B cell (primary cell): Measurements from ENCODE around the gene DDX10. TPM values are rescaled to one million over a fixed set of nuclear protein-coding genes. Genes with fewer than 3 reads are reported as not detected.
"Not testable (repeated sequence)": the region's sequence is repeated elsewhere in the genome, so short reads cannot be mapped to it uniquely, and the experiment has no call there.

ENCODE experiments used
- ATAC-seq: fragments of 200-7000 bp; cut with Tn5 transposase; one replicate; pipeline ENCODE4 v1.10.0; 2021; ENCODE audit warnings: low read depth, mild to moderate bottlenecking, moderate number of reproducible peaks, moderate library complexity
- CTCF ChIA-PET: fragments of 350-600 bp; sonication (Branson Sonifier 250); formaldehyde crosslinking; loops from one replicate; lab custom pipeline; 2021; ENCODE audit warnings: antibody characterized with exemption, inconsistent platforms; lab: Charles Lee
- POLR2A ChIA-PET: fragments of 350-600 bp; sonication (Branson Sonifier 250); formaldehyde crosslinking; loops from one replicate; lab custom pipeline; 2021; ENCODE audit warnings: antibody characterized with exemption; lab: Charles Lee
- DNase-seq: peaks from one replicate; pipeline ENCODE4 v3.0.0; 2013
- H2AFZ ChIP-seq: 2 replicates; pipeline ENCODE4 v1.6.1; 2012; ENCODE audit warnings: mild to moderate bottlenecking, low read depth, low read length; ENCODE audit not compliant: insufficient read depth, poor library complexity, severe bottlenecking
- H3K27ac ChIP-seq, 2 donors: 1 replicate in 1 of 2; 2 replicates in 1 of 2; pipeline ENCODE4 v1.5.1; 2012 to 2013; ENCODE audit warnings: low read length in 2 of 2, mild to moderate bottlenecking in 2 of 2, moderate library complexity in 1 of 2
- H3K27me3 ChIP-seq, 4 experiments: fragments of 200-600 bp in 1 of 4; sonication (generic) in 1 of 4; replicated peaks in 1 of 4; 1 replicate in 2 of 4; 2 replicates in 2 of 4; pipeline versions ENCODE4 v1.6.1 to v1.7.0; 2013 to 2016; ENCODE audit warnings: low read length in 3 of 4, mild to moderate bottlenecking in 2 of 4, mixed read lengths in 1 of 4, moderate library complexity in 1 of 4; ENCODE audit not compliant: insufficient read depth in 4 of 4, control insufficient read depth in 3 of 4; ENCODE audit errors: control extremely low read depth in 1 of 4
- H3K36me3 ChIP-seq, 2 experiments: replicated peaks in 1 of 2; 1 replicate in 1 of 2; 2 replicates in 1 of 2; pipeline versions ENCODE4 v1.6.1 to v1.7.1; 2013; ENCODE audit warnings: low read length in 1 of 2; ENCODE audit not compliant: insufficient read depth in 2 of 2, control insufficient read depth in 1 of 2; ENCODE audit errors: control extremely low read depth in 1 of 2, extremely low read depth in 1 of 2
- H3K4me1 ChIP-seq, 2 donors: fragments of 200-600 bp in 1 of 2; sonication (generic) in 1 of 2; 1 replicate in 1 of 2; 2 replicates in 1 of 2; pipeline versions ENCODE4 v1.5.1 to v1.6.1; 2013 to 2017; ENCODE audit warnings: low read length in 2 of 2; ENCODE audit not compliant: control insufficient read depth in 2 of 2, insufficient read depth in 2 of 2
- H3K4me2 ChIP-seq: replicated peaks from 2 replicates; pipeline ENCODE3; 2012; ENCODE audit warnings: mild to moderate bottlenecking, low read depth, low read length; ENCODE audit not compliant: poor library complexity, severe bottlenecking
- H3K4me3 ChIP-seq, 5 experiments: fragments of 200-600 bp in 1 of 5; sonication (generic) in 1 of 5; 1 replicate in 3 of 5; 2 replicates in 2 of 5; pipeline versions ENCODE4 v1.5.1 to v1.7.0; 2011 to 2016; ENCODE audit warnings: low read length in 4 of 5, mild to moderate bottlenecking in 4 of 5, low read depth in 2 of 5, control low read depth in 1 of 5, moderate library complexity in 1 of 5; ENCODE audit not compliant: insufficient read depth in 1 of 5; ENCODE audit errors: control extremely low read depth in 1 of 5, extremely low read depth in 1 of 5
- H3K79me2 ChIP-seq: fragments of 200-600 bp; sonication (generic); one replicate; pipeline ENCODE4 v1.6.0; 2016; ENCODE audit warnings: low read length; ENCODE audit not compliant: control insufficient read depth, insufficient read depth
- H3K9ac ChIP-seq: fragments of 200-600 bp; sonication (generic); 2 replicates; pipeline ENCODE4 v1.6.1; 2017; ENCODE audit warnings: mild to moderate bottlenecking, low read length, moderate library complexity
- H3K9me3 ChIP-seq, 3 donors: one replicate each; pipeline versions ENCODE4 v1.6.1 to v1.7.1; 2013; ENCODE audit warnings: low read length in 2 of 3; ENCODE audit not compliant: control insufficient read depth in 2 of 3, insufficient read depth in 1 of 3; ENCODE audit errors: control extremely low read depth in 1 of 3
- H4K20me1 ChIP-seq: 2 replicates; pipeline ENCODE4 v1.6.0; 2012; ENCODE audit warnings: mild to moderate bottlenecking, low read length; ENCODE audit not compliant: insufficient read depth, control insufficient read depth, poor library complexity, severe bottlenecking
- H3K27ac Mint-ChIP-seq: one replicate; pipeline ENCODE4 v1.8.0; 2021; ENCODE audit warnings: mixed read lengths
- H3K27me3 Mint-ChIP-seq: one replicate; pipeline ENCODE4 v1.8.0; 2021; ENCODE audit warnings: mixed read lengths
- H3K4me1 Mint-ChIP-seq: one replicate; pipeline ENCODE4 v1.8.0; 2021; ENCODE audit warnings: mixed read lengths
- H3K4me3 Mint-ChIP-seq: one replicate; pipeline ENCODE4 v1.8.0; 2021; ENCODE audit warnings: mixed read lengths
- H3K9me3 Mint-ChIP-seq: one replicate; pipeline ENCODE4 v1.8.0; 2022; ENCODE audit warnings: mixed read lengths; ENCODE audit not compliant: insufficient read depth
- CTCF ChIP-seq: fragments of 200-600 bp; IDR thresholded peaks from one replicate; pipeline ENCODE4 v1.8.0; 2022; ENCODE audit warnings: antibody characterized with exemption, mild to moderate bottlenecking
- EZH2 ChIP-seq: IDR thresholded peaks from 2 replicates; pipeline ENCODE4 v1.6.1; 2012; ENCODE audit warnings: borderline replicate concordance, low read depth, mild to moderate bottlenecking, moderate library complexity, low read length; ENCODE audit not compliant: insufficient read depth, poor library complexity, severe bottlenecking
- WGBS: methylation state at CpG from one replicate; pipeline ENCODE4 v1.1.5; 2013; ENCODE audit warnings: missing lambda C conversion rate; ENCODE audit not compliant: insufficient coverage; 5-methylcytosine and 5-hydroxymethylcytosine counted together
- intact Hi-C: fragments of 100-400 bp; cut with micrococcal nuclease; formaldehyde crosslinking; loops from one replicate; pipeline ENCODE4 v1.10.0; 2022
- polyA plus RNA-seq: library from polyadenylated mRNA; depleted of rRNA; stranded (reverse); fragments of >200 nt; gene quantifications from 2 replicates; pipeline ENCODE4 v1.2.3, GENCODE V29; 2012
- total RNA-seq, 2 donors: library from RNA; stranded (reverse); fragments of 120-200 nt in 1 of 2; gene quantifications; 1 replicate in 1 of 2; 2 replicates in 1 of 2; pipeline versions ENCODE4 v1.2.3 to v1.2.4, GENCODE V29; 2013 to 2022

Gene DDX10
- total and polyA plus RNA-seq, 2 donors (not counting 1 experiment from before 2014, with no cell fraction given), result 15.6 to 30.6 TPM

- no peak overlapping the region for H3K27ac ChIP-seq
- ChIA-PET CTCF (no interaction called here), POLR2A (no interaction called here)
- Mint-ChIP-seq H3K27ac (no peak overlapping the region), H3K9me3 (peaks cover 3% of the 10 kb centered on the region), H3K4me3 (no peak overlapping the region), H3K4me1 (peaks cover 1% of the 10 kb centered on the region), H3K27me3 (no peaks in the 10 kb centered on the region)
- no peaks in the 10 kb centered on the region for H3K27me3 ChIP-seq
- H3K9ac ChIP-seq, result no peak overlapping the region
- no peaks in the 10 kb centered on the region for H3K4me1 ChIP-seq
- no peak for ATAC-seq
- H2AFZ ChIP-seq, result no peak overlapping the region
- peaks cover 0 to 4% (median 3%) of the 10 kb centered on the region in 3 donors for H3K9me3 ChIP-seq
- WGBS, result 92% methylated on average over 2 of the region's 5 CpGs
- no peak for DNase-seq
- no peaks in the 10 kb centered on the region for H4K20me1 ChIP-seq
- intact Hi-C loops, result no loop called here
- H3K36me3 ChIP-seq, result no peaks in the 10 kb centered on the region
- H3K4me3 ChIP-seq, result no peak overlapping the region
- no peak overlapping the region for H3K4me2 ChIP-seq
- no peak for TF ChIP-seq CTCF
- no peak for TF ChIP-seq EZH2
- H3K79me2 ChIP-seq, result peaks cover 15% of the 10 kb centered on the region
Measured at GRCh38 chr11:108774037-108774730, 109.3 kb downstream of the DDX10 start.

GRCh38 chr11:108775324-108775723 is 110.5 kb downstream of the DDX10 start:
- no peak overlapping the region for H3K4me2 ChIP-seq
- ATAC-seq (no peak), DNase-seq (no peak)
- POLR2A ChIA-PET, result no interaction called here
- H3K4me1 Mint-ChIP-seq, result peaks cover 10% of the 10 kb centered on the region
- no peaks in the 10 kb centered on the region for H3K27me3 Mint-ChIP-seq
- no peaks in the 10 kb centered on the region for H3K27me3 ChIP-seq
- H3K9me3 ChIP-seq, result peaks cover 0 to 7% (median 3%) of the 10 kb centered on the region in 3 donors
- H3K79me2 ChIP-seq, result peaks cover 17% of the 10 kb centered on the region
- WGBS, result 100% methylated on average over 1 of the region's 1 CpG
- H3K4me3 Mint-ChIP-seq, result no peak overlapping the region
- H3K27ac Mint-ChIP-seq, result no peak overlapping the region
- H3K9me3 Mint-ChIP-seq, result peaks cover 3% of the 10 kb centered on the region
- CTCF ChIA-PET, result no interaction called here
- no peak overlapping the region for H3K9ac ChIP-seq
- intact Hi-C loops, result no loop called here
- no peak overlapping the region for H3K27ac ChIP-seq
- H2AFZ ChIP-seq, result no peak overlapping the region
- peaks cover 6 to 7% of the 10 kb centered on the region in 2 donors for H3K4me1 ChIP-seq
- H4K20me1 ChIP-seq, result no peaks in the 10 kb centered on the region
- TF ChIP-seq EZH2, result no peak
- TF ChIP-seq CTCF, result no peak
- no peak overlapping the region for H3K4me3 ChIP-seq
- no peaks in the 10 kb centered on the region for H3K36me3 ChIP-seq

- H3K27me3 ChIP-seq, H3K36me3 ChIP-seq, H3K9me3 ChIP-seq, intact Hi-C loops, H4K20me1 ChIP-seq, DNase-seq, H3K27me3 Mint-ChIP-seq, ATAC-seq, H3K4me3 ChIP-seq, CTCF ChIA-PET, H3K4me3 Mint-ChIP-seq, POLR2A ChIA-PET, H3K4me1 ChIP-seq, H3K9me3 Mint-ChIP-seq, H3K27ac Mint-ChIP-seq, H3K27ac ChIP-seq, H2AFZ ChIP-seq, H3K9ac ChIP-seq, H3K4me2 ChIP-seq: not testable (repeated sequence)
- WGBS, result no CpG with 5 or more reads among the region's 4 CpGs
- peaks cover 17% of the 10 kb centered on the region for H3K4me1 Mint-ChIP-seq
- peaks cover 33% of the 10 kb centered on the region for H3K79me2 ChIP-seq
Measured at GRCh38 chr11:108779147-108779546, 114.3 kb downstream of the DDX10 start.
